Esophagus muscularis mucosa (tissue), 3 donors: ENCODE results near the gene ADAD2.

Experiments
- CTCF ChIP-seq, 3 experiments: fragments of 200-600 bp in 2 of 3; fragments of 450-650 bp in 1 of 3; sonication (generic) in 2 of 3; IDR thresholded peaks; one replicate each; pipeline ENCODE4 v1.5.1; 2017 to 2019; ENCODE audit warnings: antibody characterized with exemption in 3 of 3, mild to moderate bottlenecking in 2 of 3, moderate library complexity in 1 of 3
- POLR2AphosphoS5 ChIP-seq, 2 donors: sonication (generic); formaldehyde crosslinking; IDR thresholded peaks; one replicate each; pipeline ENCODE4 v1.6.1; 2017; ENCODE audit warnings: antibody characterized with exemption in 2 of 2

- TF ChIP-seq POLR2AphosphoS5 (IDR thresholded peaks at IDR 0.05) (no peak), CTCF (IDR thresholded peaks at IDR 0.05) (no peak)
These were observed 29.2 kb upstream of the ADAD2 start for GRCh38 chr16:84161801-84162200.
